NOMO-1 (cell line): ENCODE measurements around the gene PRAMEF14.
A peak's percentile ranks its signal among the peaks of the same experiment; 100 is the strongest.
"Not testable (repeated sequence)": the region's sequence is repeated elsewhere in the genome, so short reads cannot be mapped to it uniquely, and the experiment has no call there.

ENCODE experiments used
- DNase-seq, 2 experiments: peaks; one replicate each; lab custom pipeline; 2025; ENCODE audit not compliant: unreplicated experiment in 2 of 2; lab: John Stamatoyannopoulos, UW

PRAMEF14 gene, protein sequence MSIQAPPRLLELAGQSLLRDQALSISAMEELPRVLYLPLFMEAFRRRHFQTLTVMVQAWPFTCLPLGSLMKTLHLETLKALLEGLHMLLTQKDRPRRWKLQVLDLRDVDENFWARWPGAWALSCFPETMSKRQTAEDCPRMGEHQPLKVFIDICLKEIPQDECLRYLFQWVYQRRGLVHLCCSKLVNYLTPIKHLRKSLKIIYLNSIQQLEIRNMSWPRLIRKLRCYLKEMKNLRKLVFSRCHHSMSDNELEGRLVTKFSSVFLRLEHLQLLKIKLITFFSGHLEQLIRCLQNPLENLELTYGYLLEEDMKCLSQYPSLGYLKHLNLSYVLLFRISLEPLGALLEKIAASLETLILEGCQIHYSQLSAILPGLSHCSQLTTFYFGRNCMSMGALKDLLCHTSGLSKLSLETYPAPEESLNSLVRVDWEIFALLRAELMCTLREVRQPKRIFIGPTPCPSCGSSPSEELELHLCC

GRCh38 chr1:13347034-13347433 is at the start of gene PRAMEF14:
Gene PRAMEF14, minus strand, starts transcription at chr1:13347134. Its CDS starts 1,820 bp downstream, at chr1:13345314.
- not testable (repeated sequence) for DNase-seq

DNA sequence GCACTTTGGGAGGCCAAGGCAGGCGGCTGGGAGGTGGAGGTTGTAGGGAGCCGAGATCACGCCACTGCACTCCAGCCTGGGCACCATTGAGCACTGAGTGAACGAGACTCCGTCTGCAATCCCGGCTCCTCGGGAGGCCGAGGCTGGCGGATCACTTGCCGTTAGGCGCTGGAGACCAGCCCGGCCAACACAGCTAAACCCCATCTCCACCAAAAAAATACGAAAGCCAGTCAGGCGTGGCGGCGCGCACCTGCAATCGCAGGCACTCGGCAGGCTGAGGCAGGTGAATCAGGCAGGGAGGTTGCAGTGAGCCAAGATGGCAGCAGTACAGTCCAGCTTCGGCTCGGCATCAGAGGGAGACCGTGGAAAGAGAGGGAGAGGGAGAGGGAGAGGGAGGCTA is 48.4 kb upstream of the PRAMEF14 start:
- not testable (repeated sequence) for DNase-seq

DNA sequence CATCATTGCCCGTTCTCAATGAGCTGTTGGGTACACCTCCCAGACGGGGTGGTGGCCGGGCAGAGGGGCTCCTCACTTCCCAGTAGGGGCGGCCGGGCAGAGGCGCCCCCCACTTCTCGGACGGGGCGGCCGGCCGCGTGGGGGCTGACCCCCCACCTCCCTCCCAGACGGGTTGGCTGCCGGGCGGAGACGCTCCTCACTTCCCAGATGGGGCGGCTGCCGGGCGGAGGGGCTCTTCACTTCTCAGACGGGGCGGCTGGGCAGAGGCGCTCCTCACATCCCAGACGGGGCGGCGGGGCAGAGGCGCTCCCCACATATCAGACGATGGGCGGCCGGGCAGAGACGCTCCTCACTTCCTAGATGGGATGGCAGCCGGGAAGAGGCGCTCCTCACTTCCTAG is 47.8 kb upstream of the PRAMEF14 start:
- DNase-seq: not testable (repeated sequence)

- DNase-seq: not testable (repeated sequence)
Measured at GRCh38 chr1:13393004-13393403, 46.1 kb upstream of the PRAMEF14 start.

DNA sequence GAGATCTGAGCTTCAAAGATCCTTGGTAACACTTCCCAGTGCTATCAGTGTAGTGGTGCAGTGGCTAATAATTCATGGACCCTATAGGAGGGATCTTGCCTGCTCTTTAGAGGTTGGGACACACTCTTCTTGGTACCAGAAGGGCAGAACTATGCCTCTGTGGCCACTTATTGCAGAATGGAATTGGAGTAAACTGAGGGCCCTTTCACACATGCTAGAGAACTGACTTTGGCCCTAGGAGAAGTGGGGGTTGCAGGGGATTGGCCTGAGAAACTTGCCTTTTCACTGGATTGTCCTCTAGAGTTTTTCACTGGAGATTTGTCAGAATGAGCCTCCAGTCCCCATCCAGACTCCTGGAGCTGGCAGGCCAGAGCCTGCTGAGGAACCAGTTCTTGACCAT is 42.4 kb upstream of the PRAMEF14 start, which contains the start of gene PRAMEF17:
Gene PRAMEF17 (plus strand): TSS at position 301 of the 400 bp plus-strand sequence. CDS start 26 bp downstream, at position 327.
- not testable (repeated sequence) for DNase-seq

- not testable (repeated sequence) for DNase-seq
Measured at GRCh38 chr1:13380380-13380779, 33.4 kb upstream of the PRAMEF14 start.

GRCh38 chr1:13378983-13379382 is 32.0 kb upstream of the PRAMEF14 start:
- DNase-seq: not testable (repeated sequence)

DNA sequence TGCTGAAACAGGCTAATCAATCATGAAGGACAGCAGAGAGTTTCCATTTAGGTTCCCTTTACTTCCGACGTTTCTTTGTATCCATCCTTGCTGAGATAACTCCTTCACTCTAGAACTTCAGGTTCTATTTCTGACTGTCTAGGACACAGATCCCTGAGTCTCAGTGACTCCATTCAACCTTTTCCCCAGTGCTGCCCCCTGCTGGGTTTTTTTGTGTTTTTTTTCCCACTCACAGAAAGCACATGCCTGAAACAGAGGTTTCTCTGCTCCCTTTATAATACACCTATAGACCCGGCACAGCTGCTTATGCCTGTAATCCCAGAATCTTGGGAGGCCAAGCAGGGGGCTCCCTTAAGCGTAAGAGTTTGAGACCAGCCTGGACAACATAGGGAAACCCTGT is 21.6 kb upstream of the PRAMEF14 start:
- not testable (repeated sequence) for DNase-seq

DNA sequence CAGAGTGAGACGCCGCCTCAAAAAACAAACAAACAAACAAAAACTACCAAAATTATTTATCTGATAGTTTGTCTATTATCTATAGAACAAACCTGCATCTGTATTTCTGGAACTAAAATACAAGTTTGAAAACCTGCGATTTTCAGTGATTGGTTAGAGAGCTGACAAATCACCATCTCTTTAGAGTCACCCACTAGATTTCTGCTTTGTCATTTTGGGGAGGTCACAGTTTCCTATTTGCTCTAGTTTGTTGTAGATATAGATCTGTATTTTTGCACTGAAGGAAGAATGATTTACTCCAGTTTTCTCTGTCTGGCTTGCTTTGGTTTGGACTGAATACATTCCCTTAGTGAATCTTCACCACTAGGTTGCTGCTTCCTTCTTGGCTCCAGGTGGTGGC is 19.6 kb upstream of the PRAMEF14 start:
- DNase-seq: not testable (repeated sequence)

DNA sequence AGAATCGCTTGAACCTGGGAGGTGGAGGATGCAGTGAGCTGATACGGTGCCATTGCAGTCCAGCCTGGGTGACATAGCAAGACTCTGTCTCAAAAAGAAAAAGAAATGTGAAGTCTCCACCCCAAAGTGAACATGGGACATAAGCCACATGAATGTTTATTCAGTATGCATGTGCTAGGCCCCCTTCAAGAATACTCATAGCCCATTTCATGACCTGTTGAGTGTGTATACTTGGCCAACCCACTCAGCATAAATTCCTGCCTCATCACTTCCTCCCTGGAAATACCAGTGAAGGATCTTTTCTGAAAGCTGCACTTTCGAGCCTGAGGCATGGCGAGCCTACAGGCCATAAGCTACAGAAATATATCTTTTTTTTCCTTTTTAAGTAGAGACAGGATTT is 18.0 kb upstream of the PRAMEF14 start:
- DNase-seq: not testable (repeated sequence)

- DNase-seq: not testable (repeated sequence)
Measured at GRCh38 chr1:13362364-13362763, 15.4 kb upstream of the PRAMEF14 start.

DNA sequence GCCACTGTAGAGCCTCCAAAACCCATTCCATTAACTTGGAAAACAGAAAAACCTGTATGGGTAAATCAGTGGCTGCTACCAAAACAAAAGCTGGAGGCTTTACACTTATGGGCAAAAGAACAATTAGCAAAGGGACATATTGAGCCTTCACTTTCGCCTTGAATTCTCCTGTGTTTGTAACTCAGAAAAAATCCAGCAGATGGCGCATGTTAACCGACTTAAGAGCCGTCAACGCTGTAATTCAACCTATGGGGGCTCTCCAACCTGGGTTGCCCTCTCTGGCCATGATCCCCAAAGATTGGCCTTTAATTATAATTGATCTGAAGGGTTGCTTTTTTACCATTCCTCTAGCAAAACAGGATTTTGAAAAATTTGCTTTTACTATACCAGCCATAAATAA is 9.8 kb upstream of the PRAMEF14 start:
- peak; percentile 3 to 34 for DNase-seq

DNA sequence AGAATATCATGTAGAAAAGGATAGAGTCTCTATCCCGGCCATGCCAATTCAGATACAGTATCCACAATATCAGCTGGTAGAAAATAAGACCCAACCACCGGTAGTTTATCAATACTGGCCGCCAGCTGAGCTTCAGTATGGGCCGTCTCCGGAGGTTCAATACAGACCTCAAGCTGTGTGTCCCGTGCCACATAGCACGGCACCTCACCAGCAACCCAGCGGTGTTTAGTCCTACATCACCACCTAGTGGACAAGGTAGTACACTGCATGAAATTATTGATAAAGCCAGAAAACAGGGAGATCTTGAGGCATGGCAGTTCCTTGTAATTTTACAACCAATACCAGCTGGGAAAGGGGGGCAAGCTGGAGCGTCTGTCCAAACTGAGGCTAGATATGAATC is 7.5 kb upstream of the PRAMEF14 start:
- DNase-seq: not testable (repeated sequence)

DNA sequence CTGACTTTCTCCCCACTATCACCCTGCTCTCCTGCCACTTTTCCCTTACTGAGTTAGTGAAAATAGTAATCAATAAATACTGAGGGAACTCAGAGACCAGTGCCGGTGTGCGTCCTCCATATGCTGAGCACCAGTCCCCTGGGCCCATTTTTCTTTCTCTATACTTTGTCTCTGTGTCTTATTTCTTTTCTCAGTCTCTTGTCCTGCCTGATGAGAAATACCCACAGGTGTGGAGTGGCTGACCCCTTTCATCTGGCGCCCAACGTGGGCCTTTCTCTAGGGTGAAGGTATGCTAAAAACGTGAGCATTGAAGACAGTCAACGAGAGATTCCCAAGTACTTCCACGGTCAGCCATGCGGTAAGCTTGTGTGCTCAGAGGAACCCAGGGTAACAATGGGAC is 6.5 kb upstream of the PRAMEF14 start:
- not testable (repeated sequence) for DNase-seq

DNA sequence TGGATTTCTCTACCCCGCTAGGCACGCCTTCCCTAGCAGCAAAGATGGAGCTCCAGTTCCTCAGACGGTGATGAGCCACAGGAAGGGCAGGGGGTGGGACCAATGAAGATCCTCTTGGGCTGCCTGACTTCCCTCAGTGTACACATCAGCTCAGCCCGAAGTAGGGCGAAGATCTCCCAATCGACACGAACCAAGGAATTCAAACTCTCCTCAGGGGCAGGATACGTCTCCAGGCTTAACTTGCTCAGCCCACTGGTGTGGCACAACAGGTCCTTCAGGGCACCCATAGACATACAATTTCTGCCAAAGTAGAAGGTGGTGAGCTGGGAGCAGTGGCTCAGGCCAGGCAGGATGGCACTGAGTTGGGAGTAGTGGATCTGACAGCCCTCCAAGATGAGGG is 4.4 kb downstream of the PRAMEF14 start:
- not testable (repeated sequence) for DNase-seq

GRCh38 chr1:13315281-13315680 is 31.7 kb downstream of the PRAMEF14 start, which contains the start of gene PRAMEF15:
Gene PRAMEF15, plus strand, starts transcription at chr1:13315581. Its CDS starts 2,827 bp downstream, at chr1:13318408.
- not testable (repeated sequence) for DNase-seq

DNA sequence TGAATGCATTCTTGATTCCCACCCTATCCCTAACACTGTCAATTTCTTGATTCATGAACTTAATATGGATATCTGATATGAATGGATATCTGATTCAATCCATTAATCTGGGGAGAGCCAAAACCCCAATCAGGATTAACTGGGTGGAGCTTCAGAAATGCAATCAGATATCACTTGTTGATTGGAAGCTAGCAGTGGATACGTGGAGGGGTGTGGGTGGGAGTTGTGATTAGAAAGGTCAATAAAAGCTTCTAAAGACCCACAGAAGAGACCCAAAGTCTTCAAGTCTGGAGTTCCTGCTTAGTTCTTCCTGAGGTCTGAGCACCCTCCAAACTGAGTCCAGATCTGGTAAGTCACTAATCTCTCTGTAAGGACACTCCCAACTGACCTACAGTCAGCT is 43.7 kb downstream of the PRAMEF14 start, which contains the start of gene PRAMEF33:
Gene PRAMEF33 (plus strand): TSS at position 301 of the 400 bp plus-strand sequence. CDS start 2,416 bp downstream, outside the sequence.
- DNase-seq: not testable (repeated sequence)

DNA sequence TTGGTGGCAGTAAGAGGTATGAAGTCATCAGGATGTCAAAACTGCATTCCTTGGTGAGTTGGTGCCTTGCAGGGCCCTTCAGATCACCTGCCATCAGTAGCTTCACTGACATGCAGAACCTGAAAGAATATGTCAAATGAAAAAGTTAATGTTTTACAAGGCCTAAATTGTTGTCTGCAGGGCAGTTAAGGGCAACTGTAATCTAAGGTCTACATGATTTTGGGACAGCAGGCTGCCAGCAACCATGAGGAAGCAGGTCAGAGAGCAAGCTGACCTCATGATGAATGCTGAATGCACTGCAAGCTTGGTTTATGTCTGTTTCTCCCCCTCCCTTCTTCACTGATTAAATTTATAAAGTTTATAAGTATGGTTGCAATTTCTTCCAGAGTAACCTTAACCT is 44.7 kb downstream of the PRAMEF14 start:
- DNase-seq: not testable (repeated sequence)

- not testable (repeated sequence) for DNase-seq
Measured at GRCh38 chr1:13298699-13299098, 48.2 kb downstream of the PRAMEF14 start.

DNA sequence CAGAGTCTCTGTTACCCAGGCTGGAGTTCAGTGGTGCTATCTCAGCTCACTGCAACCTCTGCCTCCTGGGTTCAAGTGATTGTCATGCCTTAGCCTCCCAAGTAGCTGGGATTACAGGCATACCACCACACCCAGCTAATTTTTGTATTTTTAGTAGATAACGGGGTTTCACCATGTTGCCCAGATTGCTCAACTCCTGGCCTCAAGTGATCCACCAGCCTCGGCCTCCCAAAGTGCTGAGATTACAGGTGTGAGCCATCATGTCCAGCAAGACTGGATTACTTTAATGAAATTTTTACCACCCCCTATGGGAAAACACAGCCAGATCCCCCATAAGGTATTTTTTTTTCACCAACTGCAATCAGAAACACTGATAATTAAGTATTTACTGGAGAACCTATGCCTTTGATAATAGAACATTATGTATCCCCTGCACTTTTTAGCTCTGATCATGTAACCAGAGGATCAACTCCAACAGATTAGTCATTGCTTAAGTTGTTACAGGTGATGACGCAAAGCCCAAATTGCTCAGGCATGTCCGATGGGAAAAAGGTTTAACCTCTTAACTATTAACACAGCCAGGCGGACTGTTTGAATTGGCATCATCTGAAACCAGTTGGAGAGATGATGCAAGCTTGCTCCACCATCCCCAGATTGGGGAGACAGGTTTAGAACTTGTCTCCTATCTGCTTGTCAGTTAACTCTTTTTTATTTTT is 49.6 kb downstream of the PRAMEF14 start:
- DNase-seq: not testable (repeated sequence)
